ENCODE measurements around the gene ESR2. TPM values are rescaled to one million over a fixed set of nuclear protein-coding genes. Genes with fewer than 3 reads are reported as not detected.
"Not testable (repeated sequence)": the region's sequence is repeated elsewhere in the genome, so short reads cannot be mapped to it uniquely, and the experiment has no call there.

Gene ESR2
- total RNA-seq, 1 experiment from 2014 or later = 0.27 TPM

DNA sequence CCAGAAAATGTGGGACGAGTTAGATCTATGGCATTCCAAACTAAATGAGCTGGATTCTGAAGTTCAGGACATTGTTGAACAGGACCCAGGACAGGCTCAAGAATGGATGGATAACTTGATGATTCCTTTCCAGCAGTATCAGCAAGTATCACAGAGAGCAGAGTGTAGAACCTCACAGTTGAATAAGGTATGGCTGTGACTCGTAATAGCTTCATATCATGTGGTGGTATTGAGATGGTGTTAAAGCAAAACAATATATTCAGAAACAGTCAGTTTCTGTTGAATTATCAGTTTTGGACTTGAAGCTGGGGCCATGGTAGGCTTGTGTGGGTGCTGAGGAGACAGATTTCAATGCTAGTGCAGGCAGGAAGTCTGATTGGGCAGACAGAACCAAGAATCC lies 213.7 kb downstream of the ESR2 start:
- in situ Hi-C loops (cut with HindIII; ENCODE audit: low pct_unique_long_range_greater_than_20kb, low sequenced_read_pairs) = no loop called here
- DNase-seq (ENCODE audit: low read depth) = no peak

- in situ Hi-C loops (cut with HindIII; ENCODE audit: low pct_unique_long_range_greater_than_20kb, low sequenced_read_pairs) = no loop called here
- no peak for DNase-seq (ENCODE audit: low read depth)
Observed at GRCh38 chr14:64075613-64076005, 218.6 kb downstream of the ESR2 start.

GRCh38 chr14:64074961-64075612 lies 219.1 kb downstream of the ESR2 start:
- in situ Hi-C loops (cut with HindIII; ENCODE audit: low pct_unique_long_range_greater_than_20kb, low sequenced_read_pairs) = no loop called here
- DNase-seq (ENCODE audit: low read depth) = peak; percentile 55

DNA sequence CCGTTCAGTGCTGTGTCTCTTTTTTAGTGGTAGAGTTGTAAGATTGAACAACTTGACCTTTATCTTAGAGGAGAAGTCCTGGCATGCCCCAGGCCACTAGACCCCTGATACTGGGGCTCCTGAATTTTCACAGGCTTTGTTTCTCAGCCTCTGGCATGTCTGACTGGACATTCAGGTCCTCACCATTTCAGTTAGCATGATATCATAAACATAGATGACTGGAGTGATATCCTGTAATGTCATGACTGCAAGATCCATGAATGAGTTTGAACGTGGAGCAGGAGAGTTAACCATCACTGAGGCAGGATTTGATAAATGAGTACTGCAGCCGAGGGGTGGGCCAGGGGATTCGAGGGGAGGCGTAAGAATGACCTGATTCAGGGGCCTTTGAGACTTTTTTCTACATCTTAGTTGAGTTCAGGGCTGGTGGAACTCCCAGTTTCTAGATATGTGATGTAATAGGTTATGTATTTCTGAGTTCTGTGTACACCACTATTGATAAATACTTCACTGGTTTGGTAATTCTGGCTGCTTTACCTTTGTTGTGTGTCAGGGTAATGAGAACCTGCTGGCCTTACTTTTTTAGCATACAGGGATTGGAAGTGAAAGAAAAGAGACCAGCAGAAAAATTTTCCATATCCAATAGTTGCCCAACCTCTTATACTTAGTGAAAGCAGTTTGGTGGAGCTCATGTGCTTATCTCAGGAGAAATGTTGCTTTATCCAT lies 224.4 kb downstream of the ESR2 start:
- DNase-seq (ENCODE audit: low read depth) = no peak
- in situ Hi-C loops (cut with HindIII; ENCODE audit: low pct_unique_long_range_greater_than_20kb, low sequenced_read_pairs) = no loop called here

DNA sequence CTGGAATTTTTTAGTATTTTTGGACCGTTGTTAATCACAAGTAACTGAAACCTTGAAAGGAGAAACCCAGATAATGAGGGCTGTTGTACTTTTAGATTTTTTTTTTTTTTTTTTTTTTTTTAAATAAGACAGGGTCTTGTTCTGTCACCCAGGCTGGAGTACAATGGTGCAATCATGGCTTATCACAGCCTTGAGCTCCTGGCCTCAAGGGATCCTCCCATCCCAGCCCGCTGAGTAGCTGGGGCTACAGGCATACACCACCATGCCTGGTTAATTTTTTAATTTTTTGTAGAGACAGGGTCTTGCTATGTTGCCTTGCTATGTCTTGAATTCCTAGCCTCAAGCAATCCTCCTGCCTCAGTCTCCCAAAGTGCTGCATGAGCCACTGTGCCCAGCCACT lies 229.7 kb downstream of the ESR2 start:
- no peak for DNase-seq (ENCODE audit: low read depth)
- in situ Hi-C loops (cut with HindIII; ENCODE audit: low pct_unique_long_range_greater_than_20kb, low sequenced_read_pairs) = no loop called here

DNA sequence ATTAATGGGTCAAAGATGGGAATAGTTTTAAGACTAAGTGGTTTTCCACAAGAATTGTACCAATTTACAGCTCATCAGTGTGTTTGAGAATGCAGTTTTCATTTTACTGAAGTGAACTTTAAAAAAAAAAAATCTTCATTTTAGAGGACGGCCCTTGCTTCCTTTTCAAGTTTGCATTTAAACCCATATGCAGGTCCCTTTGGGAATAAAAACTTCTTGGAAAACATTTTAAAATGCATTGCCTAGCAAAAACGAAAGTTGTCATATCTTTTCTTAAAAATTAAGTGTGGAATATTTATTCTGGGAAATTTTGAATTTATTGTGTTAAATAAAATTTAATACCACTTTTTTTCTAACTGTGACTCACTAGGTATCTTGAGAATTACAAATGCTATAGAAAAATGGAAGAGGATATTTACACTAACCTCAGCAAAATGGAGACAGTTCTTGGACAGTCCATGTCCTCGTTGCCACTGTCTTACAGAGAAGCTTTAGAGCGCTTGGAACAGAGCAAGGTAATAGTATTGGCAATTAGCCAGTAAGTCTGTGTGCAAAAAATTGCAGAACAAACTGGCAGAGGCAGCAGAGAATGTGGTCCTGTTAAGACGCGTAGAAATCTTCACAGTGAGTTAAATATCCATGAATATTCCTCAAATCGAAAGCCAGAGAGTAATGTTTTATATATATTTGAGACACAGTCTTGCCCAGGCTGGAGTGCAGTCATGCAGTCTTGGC lies 231.6 kb downstream of the ESR2 start:
- in situ Hi-C loops (cut with HindIII; ENCODE audit: low pct_unique_long_range_greater_than_20kb, low sequenced_read_pairs) = no loop called here
- no peak for DNase-seq (ENCODE audit: low read depth)

GRCh38 chr14:64061706-64062105 lies 232.5 kb downstream of the ESR2 start:
- no peak for DNase-seq (ENCODE audit: low read depth)
- in situ Hi-C loops (cut with HindIII; ENCODE audit: low pct_unique_long_range_greater_than_20kb, low sequenced_read_pairs) = no loop called here

- in situ Hi-C loops (cut with HindIII; ENCODE audit: low pct_unique_long_range_greater_than_20kb, low sequenced_read_pairs) = no loop called here
- DNase-seq (ENCODE audit: low read depth) = no peak
Observed at GRCh38 chr14:64061115-64061514, 233.1 kb downstream of the ESR2 start.

DNA sequence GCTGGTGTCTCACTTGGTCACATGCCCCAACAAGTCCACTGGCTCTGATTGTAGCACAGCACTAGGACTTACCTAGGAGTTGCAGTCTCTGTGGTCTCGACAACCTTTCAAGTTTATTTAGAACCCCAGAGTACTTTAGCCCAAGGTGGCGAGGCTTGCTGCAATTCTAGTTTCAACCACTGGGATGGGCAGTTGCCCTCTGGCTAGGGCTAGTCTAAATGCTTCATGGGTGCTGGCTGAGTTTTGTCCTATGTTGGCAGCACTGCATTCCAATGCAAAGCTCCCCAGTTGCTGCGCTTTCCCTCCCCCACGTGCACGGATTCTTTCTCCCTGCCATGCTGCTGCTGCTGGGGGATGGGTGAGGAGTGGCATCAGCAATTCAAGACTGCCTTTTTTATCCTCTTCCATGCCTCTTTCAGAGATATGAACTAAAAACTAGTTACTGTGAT lies 233.5 kb downstream of the ESR2 start:
- in situ Hi-C loops (cut with HindIII; ENCODE audit: low pct_unique_long_range_greater_than_20kb, low sequenced_read_pairs) = no loop called here
- DNase-seq (ENCODE audit: low read depth) = no peak

- DNase-seq (ENCODE audit: low read depth) = no peak
- in situ Hi-C loops (cut with HindIII; ENCODE audit: low pct_unique_long_range_greater_than_20kb, low sequenced_read_pairs) = no loop called here
Observed at GRCh38 chr14:64060199-64060545, 234.0 kb downstream of the ESR2 start.

GRCh38 chr14:64059454-64060198 lies 234.5 kb downstream of the ESR2 start:
- no peak for DNase-seq (ENCODE audit: low read depth)
- in situ Hi-C loops (cut with HindIII; ENCODE audit: low pct_unique_long_range_greater_than_20kb, low sequenced_read_pairs) = no loop called here

GRCh38 chr14:64053694-64054669 lies 240.2 kb downstream of the ESR2 start:
- DNase-seq (ENCODE audit: low read depth) = no peak
- in situ Hi-C loops (cut with HindIII; ENCODE audit: low pct_unique_long_range_greater_than_20kb, low sequenced_read_pairs) = no loop called here

DNA sequence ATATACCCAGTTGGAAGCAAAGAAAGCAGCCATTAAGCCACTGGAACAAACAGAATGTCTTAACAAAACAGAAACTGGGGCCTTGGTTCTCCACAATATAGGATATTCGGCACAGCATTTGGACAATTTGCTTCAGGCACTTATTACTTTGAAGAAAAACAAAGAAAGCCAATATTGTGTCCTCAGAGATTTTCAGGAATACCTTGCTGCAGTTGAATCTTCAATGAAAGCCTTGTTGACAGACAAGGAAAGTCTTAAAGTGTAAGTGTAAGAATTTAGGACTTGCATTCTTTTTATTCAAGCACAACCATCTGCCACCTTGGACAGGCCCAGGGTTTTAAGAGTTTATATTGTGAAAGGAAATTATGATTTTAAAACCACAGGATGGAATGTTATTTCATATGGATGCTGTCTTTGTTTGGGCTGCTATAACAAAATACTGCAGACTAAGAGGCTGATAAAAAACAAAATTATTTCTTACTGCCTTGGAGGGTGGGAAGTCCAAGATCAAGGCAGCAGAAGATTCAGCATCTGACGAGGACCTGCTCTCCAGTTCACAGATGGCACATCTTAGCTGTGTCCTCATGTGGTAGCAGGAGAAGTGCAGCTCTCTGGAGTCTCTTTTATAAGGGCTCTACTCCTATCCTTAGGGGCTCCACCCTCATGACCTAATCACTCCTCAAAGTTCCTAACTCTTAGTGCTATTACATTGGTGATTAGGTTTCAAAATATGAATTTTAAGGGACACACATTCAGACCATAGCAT lies 244.4 kb downstream of the ESR2 start:
- in situ Hi-C loops (cut with HindIII; ENCODE audit: low pct_unique_long_range_greater_than_20kb, low sequenced_read_pairs) = no loop called here
- DNase-seq (ENCODE audit: low read depth) = no peak

- DNase-seq (ENCODE audit: low read depth) = no peak
- in situ Hi-C loops (cut with HindIII; ENCODE audit: low pct_unique_long_range_greater_than_20kb, low sequenced_read_pairs) = no loop called here
Observed at GRCh38 chr14:64045091-64045490, 249.1 kb downstream of the ESR2 start.

- DNase-seq (ENCODE audit: low read depth); in situ Hi-C loops (cut with HindIII; ENCODE audit: low pct_unique_long_range_greater_than_20kb, low sequenced_read_pairs): not testable (repeated sequence)
Observed at GRCh38 chr14:64043296-64043695, 250.9 kb downstream of the ESR2 start.

GRCh38 chr14:64040044-64040443 lies 254.1 kb downstream of the ESR2 start:
- in situ Hi-C loops (cut with HindIII; ENCODE audit: low pct_unique_long_range_greater_than_20kb, low sequenced_read_pairs) = no loop called here
- DNase-seq (ENCODE audit: low read depth) = no peak
